HL-60 (cell line): ENCODE measurements around the gene IDH2.
"Not testable (repeated sequence)": the region's sequence is repeated elsewhere in the genome, so short reads cannot be mapped to it uniquely, and the experiment has no call there.

ENCODE experiments used
- DNase-seq, 2 experiments: peaks; one replicate each; pipeline ENCODE4 v3.0.0-alpha.2; 2010 to 2020; ENCODE audit warnings: low read depth in 1 of 2, low spot score in 1 of 2
- H3K27ac ChIP-seq: fragments of 250-450 bp; sonication (Bioruptor Pico); replicated peaks from 2 replicates; pipeline ENCODE4 v1.5.1; 2020; ENCODE audit warnings: mild to moderate bottlenecking, moderate library complexity
- H3K27me3 ChIP-seq: fragments of 250-450 bp; sonication (Bioruptor Pico); 2 replicates; pipeline ENCODE4 v1.5.1; 2021; ENCODE audit warnings: mild to moderate bottlenecking, moderate library complexity; ENCODE audit not compliant: insufficient read depth, poor library complexity, severe bottlenecking
- H3K4me3 ChIP-seq: replicated peaks from 2 replicates; pipeline ENCODE4 v1.5.1; 2011; ENCODE audit warnings: mild to moderate bottlenecking, control low read depth, low read length; ENCODE audit not compliant: insufficient read depth
- CTCF ChIP-seq: IDR thresholded peaks from one replicate; pipeline ENCODE4 v1.5.1; 2011; ENCODE audit warnings: low read length, control low read depth, inconsistent platforms; ENCODE audit not compliant: insufficient read depth
- GABPA ChIP-seq: IDR thresholded peaks from 2 replicates; pipeline ENCODE4 v1.6.1; 2012; ENCODE audit warnings: low read depth
- POLR2AphosphoS5 ChIP-seq: IDR thresholded peaks from 2 replicates; pipeline ENCODE4 v1.6.1; 2012; ENCODE audit warnings: low read depth
- SPI1 ChIP-seq: IDR thresholded peaks from 2 replicates; pipeline ENCODE4 v1.6.1; 2012; ENCODE audit warnings: low read depth, mild to moderate bottlenecking, borderline replicate concordance
- long read RNA-seq: library from polyadenylated mRNA; unstranded; transcript quantifications from one replicate; pipeline ENCODE4 v2.0.0, GENCODE V29; 2020
- TF ChIP-seq, protein P1 (sequence below): IDR thresholded peaks from 2 replicates; pipeline ENCODE4 v1.6.1; 2012; ENCODE audit warnings: low read depth; ENCODE audit not compliant: insufficient replicate concordance

Gene IDH2
- long read RNA-seq, transcript IDH2-201 (11 exons, 2,694 nt) = major isoform, 1,543 of 1,610 reads
- long read RNA-seq, transcript IDH2-204 (9 exons, 1,449 nt) = minor isoform, 19 of 1,610 reads
- long read RNA-seq, partial matches to known transcripts = 20 of 1,610 reads
- long read RNA-seq, other reads (novel, unspliced or antisense) = 28 of 1,610 reads

- TF ChIP-seq GABPA = no peak
- TF ChIP-seq POLR2AphosphoS5 = peak; percentile 70
- TF ChIP-seq SPI1 = no peak
- TF ChIP-seq CTCF = no peak
- TF ChIP-seq, protein P1, sequence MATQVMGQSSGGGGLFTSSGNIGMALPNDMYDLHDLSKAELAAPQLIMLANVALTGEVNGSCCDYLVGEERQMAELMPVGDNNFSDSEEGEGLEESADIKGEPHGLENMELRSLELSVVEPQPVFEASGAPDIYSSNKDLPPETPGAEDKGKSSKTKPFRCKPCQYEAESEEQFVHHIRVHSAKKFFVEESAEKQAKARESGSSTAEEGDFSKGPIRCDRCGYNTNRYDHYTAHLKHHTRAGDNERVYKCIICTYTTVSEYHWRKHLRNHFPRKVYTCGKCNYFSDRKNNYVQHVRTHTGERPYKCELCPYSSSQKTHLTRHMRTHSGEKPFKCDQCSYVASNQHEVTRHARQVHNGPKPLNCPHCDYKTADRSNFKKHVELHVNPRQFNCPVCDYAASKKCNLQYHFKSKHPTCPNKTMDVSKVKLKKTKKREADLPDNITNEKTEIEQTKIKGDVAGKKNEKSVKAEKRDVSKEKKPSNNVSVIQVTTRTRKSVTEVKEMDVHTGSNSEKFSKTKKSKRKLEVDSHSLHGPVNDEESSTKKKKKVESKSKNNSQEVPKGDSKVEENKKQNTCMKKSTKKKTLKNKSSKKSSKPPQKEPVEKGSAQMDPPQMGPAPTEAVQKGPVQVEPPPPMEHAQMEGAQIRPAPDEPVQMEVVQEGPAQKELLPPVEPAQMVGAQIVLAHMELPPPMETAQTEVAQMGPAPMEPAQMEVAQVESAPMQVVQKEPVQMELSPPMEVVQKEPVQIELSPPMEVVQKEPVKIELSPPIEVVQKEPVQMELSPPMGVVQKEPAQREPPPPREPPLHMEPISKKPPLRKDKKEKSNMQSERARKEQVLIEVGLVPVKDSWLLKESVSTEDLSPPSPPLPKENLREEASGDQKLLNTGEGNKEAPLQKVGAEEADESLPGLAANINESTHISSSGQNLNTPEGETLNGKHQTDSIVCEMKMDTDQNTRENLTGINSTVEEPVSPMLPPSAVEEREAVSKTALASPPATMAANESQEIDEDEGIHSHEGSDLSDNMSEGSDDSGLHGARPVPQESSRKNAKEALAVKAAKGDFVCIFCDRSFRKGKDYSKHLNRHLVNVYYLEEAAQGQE = no peak
- Histone ChIP-seq H3K27me3 (no peaks in the 10 kb centered on the region), H3K4me3 (peak within 1 kb of the TSS; percentile 61), H3K27ac (peak within 1 kb of the TSS; percentile 91)
- DNase-seq = peak; percentile 65 to 67
Measured at GRCh38 chr15:90101969-90102890, at the start of gene IDH2. Gene IDH2, minus strand, starts transcription at chr15:90102468. Its CDS starts 78 bp downstream, at chr15:90102390.

DNA sequence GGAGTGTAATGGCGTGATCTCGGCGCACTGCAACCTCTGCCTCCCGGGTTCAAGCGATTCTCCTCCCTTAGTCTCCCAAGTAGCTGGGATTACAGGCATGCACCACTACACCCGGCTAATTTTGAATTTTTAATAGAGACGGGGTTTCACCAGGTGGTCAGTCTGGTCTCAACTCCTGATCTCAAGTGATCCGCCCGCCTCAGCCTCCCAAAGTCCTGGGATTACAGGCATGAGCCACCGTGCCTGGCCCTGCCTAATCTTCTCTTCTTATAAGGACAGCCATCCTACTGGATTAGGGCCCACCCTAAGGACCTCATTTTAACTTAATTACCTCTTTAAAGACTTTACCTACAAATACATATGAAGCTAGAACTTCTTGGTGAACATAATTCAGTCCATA is 48.3 kb upstream of the IDH2 start:
- DNase-seq, H3K4me3 ChIP-seq, H3K27ac ChIP-seq, H3K27me3 ChIP-seq: not testable (repeated sequence)

- no peak overlapping the region for H3K27ac ChIP-seq
- TF ChIP-seq GABPA = no peak
- no peak for TF ChIP-seq CTCF
- TF ChIP-seq, protein P1 = no peak
- no peak for TF ChIP-seq POLR2AphosphoS5
- TF ChIP-seq SPI1 = no peak
- H3K27me3 ChIP-seq = no peaks in the 10 kb centered on the region
- no peak overlapping the region for H3K4me3 ChIP-seq
- DNase-seq = no peak
Measured at GRCh38 chr15:90149609-90150340, 47.5 kb upstream of the IDH2 start.

DNA sequence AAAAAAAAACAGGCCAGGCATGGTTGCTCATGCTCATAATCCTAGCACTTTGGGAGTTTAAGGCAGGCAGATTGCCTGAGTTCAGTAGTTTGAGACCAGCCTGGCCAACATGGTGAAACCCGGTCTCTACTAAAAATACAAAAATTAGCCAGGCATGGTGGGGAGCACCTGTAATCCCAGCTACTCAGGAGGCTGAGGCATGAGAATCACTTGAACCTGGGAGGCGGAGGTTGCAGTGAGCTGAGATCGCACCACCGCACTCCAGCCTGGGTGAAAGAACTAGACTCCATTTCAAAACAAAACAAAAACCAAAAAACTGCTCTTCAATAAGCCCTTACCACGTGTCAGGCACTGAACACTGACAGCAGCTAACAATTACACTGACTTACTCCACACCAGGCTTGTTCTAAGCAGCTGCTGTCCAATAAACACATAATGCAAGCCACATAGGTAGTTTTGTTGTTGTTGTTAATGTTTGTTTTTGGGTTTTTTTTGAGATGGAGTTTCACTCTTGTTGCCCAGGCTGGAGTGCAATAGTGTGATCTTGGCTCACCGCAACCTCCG is 44.0 kb upstream of the IDH2 start:
- not testable (repeated sequence) for H3K4me3 ChIP-seq, DNase-seq, H3K27ac ChIP-seq, H3K27me3 ChIP-seq
